ENCODE data around the gene PDXP. TPM values are rescaled to one million over a fixed set of nuclear protein-coding genes. Genes with fewer than 3 reads are reported as not detected.

PDXP gene
- total and polyA plus RNA-seq, 2 experiments from 2014 or later = 15.0 to 55.6 TPM

GRCh38 chr22:37618674-37619073 lies 39.8 kb upstream of the PDXP start:
- Histone ChIP-seq H3K27ac (ENCODE audit: low read depth) (no peak overlapping the region), H3K36me3 (ENCODE audit: insufficient read depth) (0 out of 2 replicates have a peak, but pooled peaks cover 6% of the 10 kb centered on the region), H2AFZ (no peak overlapping the region), H3K4me2 (no peak overlapping the region), H3K4me1 (ENCODE audit: insufficient read depth) (no peaks in the 10 kb centered on the region), H3F3A (replicated peaks; ENCODE audit: low read depth) (peaks cover 11% of the 10 kb centered on the region; the same call in 1 of the 2 replicates), H4K20me1 (replicated peaks; ENCODE audit: insufficient read depth) (peaks cover 4% of the 10 kb centered on the region), H3K4me3 (no peak overlapping the region), H3K27me3 (ENCODE audit: insufficient read depth) (no peaks in the 10 kb centered on the region), H3K9me2 (ENCODE audit: insufficient read depth) (no peaks in the 10 kb centered on the region), H3K79me2 (replicated peaks; ENCODE audit: insufficient read depth) (no peaks in the 10 kb centered on the region)
- Mint-ChIP-seq H3K4me3 (no peak overlapping the region), H3K27me3 (ENCODE audit: insufficient read depth, low read depth, poor library complexity) (peaks cover 6% of the 10 kb centered on the region), H3K9me3 (no peaks in the 10 kb centered on the region), H3K4me1 (peaks cover 1% of the 10 kb centered on the region; the same call in 2 of the 3 replicates), H3K27ac (no peak overlapping the region), H3K36me3 (ENCODE audit: low read depth) (peaks cover 33% of the 10 kb centered on the region)
- no peak for ATAC-seq
- no peak for TF ChIP-seq CREB1 (CRISPR knock-in tag; IDR thresholded peaks at IDR 0.05; ENCODE audit: low read depth)
- no peak for TF ChIP-seq EZH2 (IDR thresholded peaks at IDR 0.05; ENCODE audit: low read depth, unreplicated experiment)
- TF ChIP-seq, protein P1, sequence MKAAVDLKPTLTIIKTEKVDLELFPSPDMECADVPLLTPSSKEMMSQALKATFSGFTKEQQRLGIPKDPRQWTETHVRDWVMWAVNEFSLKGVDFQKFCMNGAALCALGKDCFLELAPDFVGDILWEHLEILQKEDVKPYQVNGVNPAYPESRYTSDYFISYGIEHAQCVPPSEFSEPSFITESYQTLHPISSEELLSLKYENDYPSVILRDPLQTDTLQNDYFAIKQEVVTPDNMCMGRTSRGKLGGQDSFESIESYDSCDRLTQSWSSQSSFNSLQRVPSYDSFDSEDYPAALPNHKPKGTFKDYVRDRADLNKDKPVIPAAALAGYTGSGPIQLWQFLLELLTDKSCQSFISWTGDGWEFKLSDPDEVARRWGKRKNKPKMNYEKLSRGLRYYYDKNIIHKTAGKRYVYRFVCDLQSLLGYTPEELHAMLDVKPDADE (IDR thresholded peaks at IDR 0.05) = no peak
- TF ChIP-seq JUNB (IDR thresholded peaks at IDR 0.05; ENCODE audit: unreplicated experiment) = no peak
- TF ChIP-seq ZNF331 (CRISPR knock-in tag; IDR thresholded peaks at IDR 0.05; ENCODE audit: low read depth) = no peak
- TF ChIP-seq POLR2AphosphoS5 (IDR thresholded peaks at IDR 0.05; ENCODE audit: low read depth) = no peak
- TF ChIP-seq, protein P2, sequence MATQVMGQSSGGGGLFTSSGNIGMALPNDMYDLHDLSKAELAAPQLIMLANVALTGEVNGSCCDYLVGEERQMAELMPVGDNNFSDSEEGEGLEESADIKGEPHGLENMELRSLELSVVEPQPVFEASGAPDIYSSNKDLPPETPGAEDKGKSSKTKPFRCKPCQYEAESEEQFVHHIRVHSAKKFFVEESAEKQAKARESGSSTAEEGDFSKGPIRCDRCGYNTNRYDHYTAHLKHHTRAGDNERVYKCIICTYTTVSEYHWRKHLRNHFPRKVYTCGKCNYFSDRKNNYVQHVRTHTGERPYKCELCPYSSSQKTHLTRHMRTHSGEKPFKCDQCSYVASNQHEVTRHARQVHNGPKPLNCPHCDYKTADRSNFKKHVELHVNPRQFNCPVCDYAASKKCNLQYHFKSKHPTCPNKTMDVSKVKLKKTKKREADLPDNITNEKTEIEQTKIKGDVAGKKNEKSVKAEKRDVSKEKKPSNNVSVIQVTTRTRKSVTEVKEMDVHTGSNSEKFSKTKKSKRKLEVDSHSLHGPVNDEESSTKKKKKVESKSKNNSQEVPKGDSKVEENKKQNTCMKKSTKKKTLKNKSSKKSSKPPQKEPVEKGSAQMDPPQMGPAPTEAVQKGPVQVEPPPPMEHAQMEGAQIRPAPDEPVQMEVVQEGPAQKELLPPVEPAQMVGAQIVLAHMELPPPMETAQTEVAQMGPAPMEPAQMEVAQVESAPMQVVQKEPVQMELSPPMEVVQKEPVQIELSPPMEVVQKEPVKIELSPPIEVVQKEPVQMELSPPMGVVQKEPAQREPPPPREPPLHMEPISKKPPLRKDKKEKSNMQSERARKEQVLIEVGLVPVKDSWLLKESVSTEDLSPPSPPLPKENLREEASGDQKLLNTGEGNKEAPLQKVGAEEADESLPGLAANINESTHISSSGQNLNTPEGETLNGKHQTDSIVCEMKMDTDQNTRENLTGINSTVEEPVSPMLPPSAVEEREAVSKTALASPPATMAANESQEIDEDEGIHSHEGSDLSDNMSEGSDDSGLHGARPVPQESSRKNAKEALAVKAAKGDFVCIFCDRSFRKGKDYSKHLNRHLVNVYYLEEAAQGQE (IDR thresholded peaks at IDR 0.05; ENCODE audit: unreplicated experiment) = no peak
- TF ChIP-seq EZH2phosphoT487 (IDR thresholded peaks at IDR 0.05; ENCODE audit: unreplicated experiment) = no peak
- no peak for TF ChIP-seq CTCF (conservative IDR thresholded peaks at IDR 0.05; ENCODE audit: low read depth in 2 of 2)
- no peak for TF ChIP-seq NANOG (IDR thresholded peaks at IDR 0.05; ENCODE audit: borderline replicate concordance)
- DNase-seq (ENCODE audit: low spot score) = no peak

All from GM23338 (cell line).